ENCODE data around the gene CACHD1.

CACHD1 gene

DNA sequence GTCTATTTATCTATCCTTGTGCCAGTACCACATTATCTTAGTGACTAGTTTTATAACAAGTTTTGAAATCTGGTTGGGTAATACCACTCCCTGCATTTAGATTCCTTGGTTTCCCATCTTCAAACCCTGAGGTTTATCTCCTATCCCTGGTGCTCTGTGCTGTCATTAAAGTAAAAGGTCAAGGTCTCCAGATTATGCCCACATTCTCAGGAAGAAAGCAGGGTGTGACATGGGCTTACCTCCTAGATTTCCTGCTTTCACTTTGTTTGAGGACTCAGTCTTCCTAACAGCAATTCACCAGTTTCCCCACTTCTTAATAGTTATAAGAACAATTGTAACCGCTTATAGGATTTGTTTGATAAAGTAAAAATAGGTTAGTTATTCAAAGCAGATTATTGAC, 86.0 kb downstream of the CACHD1 start:
- no peak for DNase-seq

DNA sequence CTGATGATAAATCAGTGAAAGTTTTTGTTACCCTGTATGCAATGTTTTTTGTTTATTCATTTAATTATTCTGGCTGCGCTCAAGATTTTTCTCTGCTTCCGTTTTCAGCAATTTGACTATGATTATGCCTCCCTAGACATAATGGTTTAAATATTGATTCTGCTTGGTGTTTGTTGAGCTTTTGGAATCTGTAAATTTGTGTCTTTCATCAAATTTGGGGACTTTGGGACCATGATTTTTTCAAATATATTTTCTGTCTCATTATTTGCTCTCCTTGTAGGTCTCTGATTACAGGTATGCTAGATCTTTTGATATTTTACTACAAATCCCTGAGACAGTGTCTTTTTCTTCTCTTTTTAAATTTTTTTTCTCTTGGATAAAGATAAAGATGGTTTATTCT, 92.1 kb downstream of the CACHD1 start:
- DNase-seq: no peak

DNA sequence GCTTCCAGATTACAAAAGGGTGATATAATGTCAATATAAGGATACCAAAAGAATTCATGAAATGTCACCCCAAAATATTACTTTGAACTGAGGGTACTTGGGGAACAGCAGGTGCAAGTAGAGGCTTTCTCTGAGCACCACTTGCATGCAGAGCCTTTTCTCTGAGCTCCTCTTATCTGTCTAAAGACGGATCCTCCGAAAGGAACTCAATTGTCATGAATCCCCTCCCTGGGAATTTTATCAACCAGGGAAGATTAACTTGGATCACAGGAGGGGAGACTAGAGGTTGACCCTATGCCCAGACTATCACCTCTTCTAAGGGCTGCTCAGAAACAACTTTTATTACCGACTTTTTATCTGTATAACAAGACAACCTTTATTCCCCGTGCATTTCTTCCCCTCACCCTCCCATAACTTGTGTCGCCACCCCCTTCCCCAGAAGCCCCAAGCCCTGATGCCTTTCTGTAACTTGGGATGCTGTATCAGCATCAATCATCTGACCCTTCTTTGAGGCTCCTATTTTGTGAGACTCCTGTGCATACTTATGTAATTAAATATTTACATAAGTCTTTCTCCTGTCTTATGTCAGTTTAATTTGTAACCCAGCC, 94.1 kb downstream of the CACHD1 start:
- DNase-seq: no peak

DNA sequence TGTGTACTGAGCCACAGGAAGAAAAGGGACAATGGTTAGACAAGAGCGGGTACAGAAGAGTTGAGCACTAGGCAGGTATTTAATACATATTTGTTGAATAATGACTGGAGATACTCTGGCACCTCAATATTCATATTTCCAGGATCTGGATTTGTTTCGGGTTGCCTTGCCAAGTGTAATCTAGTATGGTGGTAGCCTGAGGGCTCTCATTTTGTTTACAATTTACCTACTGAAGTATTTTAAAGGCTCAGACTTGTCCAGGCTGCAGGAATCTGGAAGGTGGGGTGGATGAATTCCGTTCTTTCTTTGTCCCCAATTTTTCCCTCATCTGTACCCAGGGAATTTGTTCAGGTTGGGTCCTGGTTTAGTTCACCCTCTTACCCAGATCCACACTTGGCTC, 95.0 kb downstream of the CACHD1 start:
- no peak for DNase-seq

DNA sequence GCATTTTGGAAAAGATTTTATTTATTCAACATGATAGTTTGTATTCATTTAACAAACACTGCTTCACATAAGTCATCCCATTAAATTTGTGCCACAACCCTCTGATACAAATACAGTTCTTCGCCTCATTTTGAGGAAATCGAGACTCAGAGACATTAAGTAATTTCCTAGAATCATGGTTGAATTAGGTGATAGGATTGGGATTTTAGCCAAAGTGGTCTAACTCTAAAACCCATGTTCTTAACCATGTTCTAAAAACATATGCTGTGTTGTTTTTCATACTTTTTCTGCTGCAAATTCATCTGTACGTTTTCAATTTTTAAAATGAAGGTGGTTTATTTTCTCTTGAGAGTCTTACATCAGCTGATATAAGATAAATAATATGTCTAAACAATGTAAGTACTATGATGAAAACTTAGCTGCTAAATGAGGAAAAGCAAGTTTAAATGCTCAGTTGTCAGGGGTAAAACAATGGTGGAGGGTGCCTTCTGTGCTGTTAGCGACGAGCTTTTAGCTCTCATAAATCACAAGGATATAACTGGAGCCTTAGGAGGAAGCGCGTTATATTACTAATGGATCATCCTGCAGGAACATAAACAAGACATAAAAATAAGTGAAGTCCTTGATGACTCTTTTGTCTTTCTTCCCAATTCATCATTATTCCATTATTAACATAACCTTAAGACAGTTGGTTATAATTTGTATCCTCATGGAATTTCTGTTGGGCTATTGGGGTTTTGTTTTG, 97.7 kb downstream of the CACHD1 start:
- no peak for DNase-seq

DNA sequence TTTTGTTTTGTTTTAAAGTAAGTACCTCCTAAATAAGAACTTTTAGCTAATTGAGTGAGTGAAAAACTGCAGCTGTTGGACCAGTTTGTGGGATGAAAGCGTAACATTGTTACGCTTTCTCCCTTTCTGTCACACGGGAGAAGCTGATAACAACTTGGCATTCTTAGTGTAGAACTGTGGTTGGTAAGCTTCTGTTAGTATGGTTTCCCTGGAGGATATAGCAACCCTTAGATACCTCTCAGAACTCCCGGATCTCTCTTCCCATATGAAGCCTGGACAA, 98.2 kb downstream of the CACHD1 start:
- no peak for DNase-seq

DNA sequence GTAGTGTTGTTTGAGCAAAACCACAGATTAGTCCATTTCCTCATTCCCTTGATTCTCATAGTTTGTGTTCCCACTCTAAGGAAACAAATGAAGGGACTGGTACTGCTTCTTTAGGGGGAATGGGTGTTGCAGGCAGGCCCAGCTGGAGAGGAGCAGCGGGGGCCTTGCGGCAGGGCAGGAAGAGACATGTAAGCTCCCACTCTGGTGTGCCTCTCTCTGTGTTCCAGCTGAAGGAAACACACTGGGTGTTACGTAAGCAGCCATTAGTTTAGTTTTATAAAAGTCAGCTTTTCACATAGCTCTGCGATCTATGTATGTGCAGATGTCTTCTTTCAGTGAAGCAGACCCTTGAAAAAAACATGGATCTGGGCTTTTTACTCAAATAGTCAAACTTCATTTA, 99.5 kb downstream of the CACHD1 start:
- DNase-seq: no peak

DNA sequence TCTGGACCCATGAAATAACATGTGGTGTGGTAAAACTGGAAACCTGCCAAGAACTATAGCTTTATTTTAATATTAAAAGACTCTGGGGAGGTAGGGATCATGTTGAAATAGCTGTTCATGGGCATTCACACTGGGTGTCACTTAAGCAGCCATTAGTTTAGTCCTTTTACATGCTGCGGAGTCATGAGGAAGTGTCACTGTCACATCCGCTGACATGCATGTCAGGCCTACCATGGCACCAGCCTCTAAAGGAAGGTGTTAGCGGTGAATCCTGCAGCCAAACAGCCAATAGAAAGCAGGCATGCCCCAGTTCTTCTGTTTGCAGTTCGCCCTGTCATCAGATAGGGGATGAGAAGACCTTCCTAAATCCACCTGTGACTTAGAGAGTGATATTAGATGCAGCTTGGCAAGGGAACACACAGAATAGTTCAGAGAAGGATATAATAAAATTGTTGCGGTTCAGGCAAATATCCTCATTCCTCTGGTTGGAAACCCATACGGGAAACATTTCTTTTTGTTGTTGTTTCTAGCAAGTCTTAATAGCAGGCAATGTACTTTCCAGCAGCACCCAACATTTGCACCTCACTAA, 100.4 kb downstream of the CACHD1 start:
- no peak for DNase-seq

DNA sequence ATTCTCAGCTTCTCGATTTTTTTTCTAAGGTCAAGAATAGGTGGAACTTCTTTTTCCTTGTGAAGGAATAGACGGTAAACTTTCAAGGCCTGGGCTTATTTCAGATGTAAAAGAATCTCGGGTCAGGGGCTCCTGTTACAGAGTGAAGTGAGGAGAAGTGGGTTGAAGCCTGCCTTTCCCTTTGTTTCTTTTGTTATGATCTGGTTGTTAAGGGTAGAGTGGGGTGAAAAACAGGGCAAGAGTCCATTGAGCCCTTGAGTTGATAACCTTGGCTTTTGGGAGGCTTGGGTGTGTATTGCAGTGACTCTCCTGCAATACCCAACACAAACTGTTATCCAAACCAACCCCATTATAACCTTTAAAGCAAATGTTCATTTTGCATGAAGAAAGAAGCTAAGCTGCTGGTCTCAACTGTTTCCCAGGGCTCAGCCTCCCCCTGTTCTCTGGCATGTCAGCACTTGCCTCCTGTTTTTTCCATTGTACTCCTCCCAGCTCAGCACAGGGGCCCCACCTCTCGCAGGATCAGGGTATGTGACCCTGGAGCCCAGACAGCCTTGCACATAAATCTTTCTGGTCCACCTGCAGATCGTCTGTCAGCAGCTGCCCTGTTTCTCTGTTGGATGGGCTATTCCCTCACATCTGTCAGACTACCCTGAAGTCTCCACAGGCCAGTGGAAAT, 102.4 kb downstream of the CACHD1 start:
- DNase-seq: no peak

DNA sequence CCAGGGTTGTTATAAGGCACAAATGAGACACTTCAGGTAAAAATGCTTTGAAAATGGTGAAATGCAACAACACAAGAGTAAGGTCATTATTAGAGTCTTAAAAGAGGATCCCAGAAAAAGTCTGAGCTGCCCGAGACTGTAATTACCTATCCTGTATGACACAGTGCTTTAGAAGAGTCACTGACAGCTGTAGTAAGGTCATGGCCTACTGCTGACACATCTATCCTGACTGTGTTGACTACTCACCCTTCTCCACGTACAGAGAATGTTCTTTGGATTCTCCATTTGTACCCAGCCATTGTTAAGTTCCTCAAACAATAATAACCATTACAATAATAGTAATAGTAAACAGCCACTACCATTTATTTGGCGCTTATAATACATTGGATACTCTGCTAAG, 104.4 kb downstream of the CACHD1 start:
- DNase-seq: no peak

DNA sequence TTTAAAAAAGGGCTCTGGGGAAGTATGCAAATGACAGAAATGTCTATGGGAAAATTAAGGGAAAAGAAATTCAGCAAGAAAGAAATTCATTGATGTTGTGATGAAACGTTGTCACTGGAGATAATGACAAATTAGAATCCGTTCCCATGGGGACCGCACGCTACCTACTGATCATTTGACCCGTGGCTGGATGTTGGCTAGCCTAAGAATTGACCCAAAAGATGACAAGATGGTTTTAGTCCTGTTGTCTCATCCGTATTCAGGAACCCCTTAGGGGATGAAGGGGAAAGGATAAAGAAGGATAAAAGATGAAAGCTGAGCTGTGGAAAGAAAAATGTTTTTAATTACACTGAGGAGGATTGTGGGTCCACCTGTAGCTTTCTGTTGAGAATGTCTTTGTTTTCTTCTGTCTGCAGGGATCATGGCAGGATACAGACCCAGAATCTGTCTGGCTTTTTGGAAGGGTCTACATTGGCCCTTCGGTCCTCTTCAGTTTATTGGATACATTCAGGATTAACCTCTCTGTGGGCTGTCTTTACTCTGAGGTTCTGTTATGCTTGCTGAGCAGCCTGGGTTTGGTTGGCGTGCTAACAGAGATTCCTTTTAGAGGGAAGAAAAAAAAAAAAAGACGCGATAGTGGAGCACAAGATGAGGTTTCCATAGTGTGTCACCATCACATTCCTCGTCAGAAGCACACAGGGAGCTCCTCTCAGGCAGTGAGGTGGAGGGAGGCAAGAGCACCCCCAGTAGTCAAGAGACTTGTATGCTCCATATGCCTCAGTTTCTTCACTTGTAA, 106.2 kb downstream of the CACHD1 start:
- DNase-seq: no peak

DNA sequence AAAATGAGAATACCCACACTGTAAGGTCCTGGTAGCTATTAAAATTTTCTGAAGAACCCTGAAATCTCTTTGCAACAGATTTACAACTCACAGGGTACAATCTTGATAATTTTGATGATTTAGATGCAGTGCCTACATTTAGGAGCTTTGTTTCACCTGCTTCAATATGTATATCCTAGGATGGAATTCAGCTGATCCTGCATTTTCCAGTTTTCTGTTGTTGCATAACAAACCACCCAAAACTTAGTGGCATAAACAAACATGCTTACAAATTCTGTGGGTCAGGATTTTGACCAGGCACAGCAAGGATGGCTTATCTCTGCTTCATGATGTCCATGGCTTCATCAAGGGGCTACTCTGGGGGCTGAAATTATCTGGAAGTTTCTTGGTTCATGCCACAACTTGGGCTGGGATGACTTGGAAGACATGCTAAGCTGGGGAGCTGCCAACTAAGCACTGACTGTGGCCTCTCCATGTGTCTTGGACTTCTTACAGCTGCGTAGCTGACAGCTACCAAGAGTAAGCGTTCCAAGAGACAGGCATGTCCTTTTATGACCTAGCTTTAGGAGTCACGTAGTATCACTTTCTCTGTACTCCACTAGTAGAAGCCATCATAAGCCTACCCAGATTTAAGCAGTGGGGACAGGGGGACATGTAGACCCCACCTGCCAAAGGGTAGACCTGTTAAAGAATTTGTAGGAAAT, 108.5 kb downstream of the CACHD1 start:
- DNase-seq: no peak

DNA sequence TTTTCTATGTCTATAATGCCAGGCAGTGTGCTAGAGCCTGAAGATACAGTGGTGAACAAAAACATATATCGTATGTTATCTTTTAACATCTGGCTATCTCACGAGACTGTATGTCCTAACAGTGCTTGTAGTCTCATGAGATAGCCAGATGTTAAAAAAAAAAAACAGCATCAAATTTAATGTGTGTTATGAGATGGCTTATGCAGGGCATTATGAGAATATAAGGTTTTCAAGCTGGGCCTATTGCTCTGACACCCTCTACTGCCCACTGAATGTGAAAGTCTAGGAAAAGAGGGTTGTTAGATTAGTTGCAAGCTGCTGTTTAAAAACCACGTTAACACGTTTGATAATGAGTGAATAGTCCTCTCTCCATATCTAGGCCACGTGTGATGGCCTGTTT, 109.8 kb downstream of the CACHD1 start:
- DNase-seq: no peak

DNA sequence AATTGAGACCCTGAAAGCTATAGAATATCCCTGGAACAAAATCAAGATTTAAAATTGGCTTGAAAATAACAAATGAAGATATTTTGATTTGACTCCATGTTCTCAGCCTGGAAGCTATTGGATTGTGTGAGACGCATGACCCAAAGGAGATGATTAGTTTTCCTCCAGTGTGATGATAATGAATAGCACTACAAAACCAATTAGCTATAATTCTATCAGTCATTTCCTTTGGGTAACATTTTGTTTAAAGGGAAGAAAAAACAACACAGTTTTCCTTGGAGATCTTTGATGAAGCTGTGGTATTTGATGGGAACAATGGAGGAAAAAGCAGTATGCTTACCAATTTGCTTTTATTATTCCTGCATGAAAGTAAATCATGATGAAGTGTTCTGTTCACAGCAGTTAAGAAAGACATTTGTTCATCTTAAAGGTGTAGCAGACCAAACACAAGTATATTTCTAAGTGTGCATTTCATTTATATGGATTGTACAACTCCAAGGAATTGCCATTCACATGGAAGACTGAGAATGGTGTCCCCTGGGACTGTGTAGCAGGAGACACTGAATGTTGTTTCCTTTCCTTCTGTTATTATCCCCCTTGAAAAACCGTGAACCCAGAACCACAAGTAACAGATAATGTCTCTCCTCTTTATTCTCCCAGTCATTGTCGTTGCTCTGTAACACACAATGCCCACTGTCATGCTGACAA, 111.4 kb downstream of the CACHD1 start:
- no peak for DNase-seq

DNA sequence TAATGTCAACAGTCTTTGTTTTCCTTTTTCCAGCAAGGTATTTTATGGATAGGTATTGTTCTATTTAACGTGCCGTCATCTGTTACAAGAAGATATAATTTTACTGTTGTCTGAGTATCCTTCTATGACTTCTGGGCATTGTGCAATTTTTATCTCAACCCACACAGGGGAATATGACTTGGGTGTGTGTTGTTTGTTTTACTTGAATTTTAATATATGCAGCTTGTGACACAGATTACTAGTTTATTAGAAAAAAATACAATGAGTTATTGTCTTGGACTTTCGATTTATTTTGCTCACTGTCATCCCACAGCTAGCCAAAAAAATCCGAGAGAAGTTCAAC, 111.9 kb downstream of the CACHD1 start:
- DNase-seq: no peak

DNA sequence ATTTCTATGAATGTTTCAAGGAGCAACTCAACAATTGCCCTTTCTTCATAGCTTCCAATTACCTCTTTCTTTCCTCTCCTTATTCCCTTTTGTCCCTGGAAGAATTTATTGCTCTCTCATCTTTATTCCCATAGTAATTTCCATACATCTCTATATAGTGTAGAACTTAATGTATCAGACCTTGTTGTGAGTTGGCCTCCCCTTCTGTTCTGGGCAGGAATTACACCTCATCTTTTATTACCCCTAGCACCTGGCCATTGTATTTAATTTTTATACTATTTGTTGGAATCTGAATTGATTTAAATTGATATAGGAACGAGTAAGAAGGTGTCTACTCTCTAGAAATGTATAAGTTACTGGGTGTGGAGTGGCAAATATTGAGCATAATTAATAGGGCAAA, 114.5 kb downstream of the CACHD1 start:
- DNase-seq: no peak

DNA sequence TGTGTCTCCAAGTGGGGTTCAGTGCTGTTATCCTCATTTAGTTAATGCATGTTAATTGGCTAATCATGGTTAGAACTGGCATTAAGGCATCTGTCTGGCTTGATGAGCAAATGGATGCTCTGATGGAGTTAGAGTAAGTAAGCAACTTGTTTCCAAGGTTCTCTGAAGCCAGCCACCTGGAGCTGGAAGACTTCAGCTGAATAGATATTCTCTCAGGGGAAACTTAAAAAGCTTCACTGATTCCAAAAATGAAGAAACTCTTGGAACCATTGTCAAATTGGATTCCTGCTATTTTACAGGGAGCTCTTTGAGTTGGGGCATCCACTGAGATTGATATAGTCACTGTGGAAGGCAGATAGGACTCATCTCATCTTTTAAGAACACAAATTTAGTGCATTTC, 118.9 kb downstream of the CACHD1 start:
- no peak for DNase-seq

DNA sequence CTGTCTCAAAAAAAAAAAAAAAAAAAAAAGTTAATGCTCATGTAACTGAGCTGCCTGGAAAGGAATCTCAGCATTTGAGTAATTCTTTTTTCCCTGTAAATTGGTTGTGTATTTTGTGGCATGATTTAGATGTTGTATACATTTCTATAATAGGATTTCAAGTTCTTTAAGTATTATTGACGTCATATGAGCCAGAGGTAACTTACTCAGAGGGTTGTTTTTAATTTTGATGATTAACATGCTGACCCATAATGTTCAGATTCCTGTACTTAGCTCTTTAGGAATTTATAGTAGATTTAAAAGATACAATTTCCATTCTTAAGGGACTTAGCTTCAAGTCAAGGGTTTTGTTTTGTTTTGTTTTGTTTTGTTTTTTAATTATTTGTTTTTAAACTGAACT, 120.4 kb downstream of the CACHD1 start:
- no peak for DNase-seq

DNA sequence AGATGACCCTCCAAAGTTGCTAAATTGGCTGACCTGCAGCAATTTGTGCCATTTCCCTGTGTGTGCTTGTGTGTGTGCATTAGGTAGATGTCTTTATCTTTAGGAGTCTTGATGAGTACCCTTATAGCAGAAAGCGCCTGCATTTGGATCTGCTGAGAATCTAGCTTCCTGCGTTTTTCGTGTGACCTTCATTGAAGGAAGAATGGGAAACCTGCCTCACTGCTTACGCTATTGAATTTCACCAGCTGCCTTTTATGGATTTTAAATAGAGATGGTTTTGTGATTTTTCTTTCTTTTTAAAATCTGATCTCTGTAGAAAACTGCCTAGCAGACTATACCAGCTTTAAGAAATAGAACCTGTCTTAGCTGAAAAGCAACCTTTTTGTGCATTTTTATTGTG, 124.5 kb downstream of the CACHD1 start:
- DNase-seq: no peak

DNA sequence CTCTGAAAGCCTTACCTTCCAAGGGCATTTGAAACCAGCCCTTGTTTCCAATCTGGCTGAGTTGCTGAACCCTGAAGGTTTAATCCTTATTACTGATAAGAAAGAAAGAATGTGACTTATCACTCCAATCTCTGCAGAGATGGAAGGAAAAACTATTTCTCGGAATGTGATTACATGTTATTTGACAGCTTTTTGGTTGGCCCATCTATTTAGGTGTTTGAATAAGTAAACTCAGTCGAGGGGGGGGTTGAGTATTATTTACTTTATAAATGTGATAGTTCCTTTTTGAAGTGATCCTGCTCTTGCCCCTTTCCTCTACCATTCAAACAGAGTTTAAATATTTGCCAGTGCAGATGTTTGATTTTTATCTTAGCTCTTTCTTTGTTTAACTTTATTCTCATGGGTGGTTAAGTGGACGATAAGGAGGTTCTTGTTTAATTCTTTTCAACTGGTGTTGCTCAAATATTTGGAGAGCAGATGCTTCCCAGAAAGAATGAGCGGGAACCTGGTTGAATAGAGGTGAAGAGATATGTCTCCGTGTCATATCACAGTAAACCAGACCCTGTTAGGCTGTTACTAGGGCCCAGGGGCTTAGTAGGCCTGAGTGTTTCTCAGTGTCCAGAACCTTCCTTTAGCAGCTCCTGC, 126.1 kb downstream of the CACHD1 start:
- no peak for DNase-seq

DNA sequence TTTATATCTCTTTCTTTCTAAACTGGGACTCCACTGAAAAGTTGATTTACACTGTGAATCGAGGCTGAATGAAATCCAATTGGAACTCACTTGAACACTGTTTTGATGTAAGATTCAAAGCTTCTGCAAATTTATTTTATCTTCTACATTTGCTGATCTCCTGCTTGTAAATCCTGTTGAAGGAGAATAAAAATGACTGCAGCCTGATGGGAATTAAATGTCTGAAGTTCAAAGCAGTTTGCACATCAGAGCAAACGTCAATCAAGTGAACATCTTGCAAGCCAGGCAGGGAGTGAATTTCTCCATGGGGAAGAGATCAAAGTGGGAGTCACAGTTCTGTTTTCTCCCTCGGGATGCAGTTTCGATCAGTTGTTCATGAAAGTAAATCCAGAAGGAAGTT, 127.2 kb downstream of the CACHD1 start:
- DNase-seq: no peak

DNA sequence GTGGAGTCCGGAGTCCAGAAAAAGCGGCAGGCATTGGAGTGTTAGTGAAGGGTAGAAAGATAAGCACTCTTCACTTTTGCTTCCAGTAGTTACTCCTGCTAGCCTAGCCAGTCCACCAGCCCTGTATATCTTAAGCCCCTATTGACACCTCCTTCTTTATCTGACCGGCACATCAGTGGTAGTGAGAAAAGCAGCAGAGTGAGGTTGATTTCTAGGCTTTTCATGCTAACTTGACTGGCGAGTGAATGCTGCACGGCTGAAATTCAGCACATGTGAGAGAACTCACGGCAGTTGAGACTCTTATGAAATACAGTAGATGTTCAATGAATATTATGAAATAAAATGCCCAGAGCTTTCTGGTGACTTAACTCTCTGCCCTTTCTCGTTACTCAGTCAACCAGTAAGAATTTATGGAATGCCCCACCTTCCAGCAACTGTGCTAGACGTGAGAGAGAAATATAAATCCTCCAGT, 128.2 kb downstream of the CACHD1 start:
- no peak for DNase-seq
